HG03135 (cell line): ENCODE measurements around the gene MMRN2.
"Not testable (repeated sequence)": the region's sequence is repeated elsewhere in the genome, so short reads cannot be mapped to it uniquely, and the experiment has no call there.

ENCODE experiments used
- ATAC-seq: cut with Tn5 transposase; IDR thresholded peaks from one replicate; pipeline ENCODE4 v1.9.1; 2021; ENCODE audit warnings: mild to moderate bottlenecking, moderate library complexity; ENCODE audit not compliant: unreplicated experiment

The MMRN2 gene

GRCh38 chr10:86956195-86956847, 1.1 kb downstream of the MMRN2 start:
- ATAC-seq: no peak

DNA sequence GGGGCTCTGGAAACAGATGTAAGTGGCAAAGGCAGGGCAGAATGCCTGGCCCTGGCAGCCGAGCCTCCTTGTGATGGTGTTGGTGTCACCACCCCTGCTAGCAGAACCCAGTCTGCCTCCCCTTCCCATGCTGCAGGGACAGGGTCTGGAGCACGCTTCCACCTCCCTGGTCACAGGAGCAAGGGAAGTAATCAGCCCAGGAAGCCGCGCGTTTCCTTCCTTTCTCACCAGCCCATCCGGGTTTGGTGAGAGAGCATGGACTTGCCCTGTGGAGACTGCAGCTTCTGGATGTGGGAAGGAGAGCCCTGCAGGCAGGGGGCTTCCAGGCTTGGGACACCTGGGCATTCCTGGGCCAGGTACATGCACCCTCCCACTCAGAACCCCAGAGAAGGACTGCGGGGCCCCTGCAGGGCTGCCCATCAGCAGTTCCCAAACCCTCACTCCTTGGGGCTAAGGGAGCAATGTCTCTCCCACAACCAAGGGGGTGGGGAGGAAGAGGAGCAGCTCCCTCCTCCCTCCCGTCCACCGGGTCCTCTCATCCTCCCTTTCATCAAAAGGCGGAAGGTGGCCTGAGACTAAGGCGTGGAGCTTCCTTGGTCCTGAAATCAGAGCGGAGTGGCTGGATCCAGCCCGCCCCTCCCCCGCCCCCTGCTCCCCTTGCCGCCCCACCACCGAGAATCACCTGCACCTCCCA, 1.8 kb downstream of the MMRN2 start:
- ATAC-seq: no peak

DNA sequence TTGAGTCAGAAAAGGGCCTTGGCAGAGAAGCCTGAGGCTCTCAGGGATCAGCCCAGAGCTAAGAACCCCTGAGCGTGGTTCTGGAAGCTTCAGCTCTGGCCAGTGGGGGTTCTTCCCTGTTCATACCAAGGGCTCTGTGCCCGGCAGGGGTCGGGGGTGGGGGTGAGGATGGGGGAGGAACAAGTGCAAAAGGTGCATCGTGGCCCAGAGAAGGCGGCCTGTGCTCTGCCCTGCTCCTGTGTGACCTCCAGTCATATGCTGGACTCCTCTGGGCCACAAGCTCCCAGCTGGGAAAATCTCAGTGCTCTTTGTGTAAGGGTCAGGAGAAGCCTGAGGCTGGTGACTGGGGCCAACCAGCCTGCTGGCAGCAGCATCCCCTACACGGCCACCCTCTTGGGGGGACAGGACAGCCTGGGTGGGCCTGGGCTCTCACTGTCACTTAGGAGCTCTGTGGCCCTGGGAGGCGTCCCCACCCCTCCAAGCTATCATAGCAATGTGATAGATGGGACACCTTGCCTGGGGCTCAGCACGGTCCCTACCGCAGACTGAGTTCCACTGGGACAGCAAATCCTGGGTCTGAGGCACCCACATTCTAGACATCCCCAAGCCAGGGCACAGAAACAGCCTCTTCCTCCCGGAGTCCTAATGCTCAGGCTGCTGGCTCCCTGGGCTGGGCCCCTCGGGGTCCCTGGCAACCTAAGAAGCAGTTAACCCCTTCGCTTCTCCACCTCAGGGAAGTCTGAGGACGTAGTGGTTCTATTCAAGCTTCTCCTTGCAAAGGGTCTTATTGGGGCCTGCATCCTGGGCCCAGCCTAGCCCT, 2.5 kb downstream of the MMRN2 start:
- no peak for ATAC-seq

- no peak for ATAC-seq
These were observed 3.4 kb downstream of the MMRN2 start for GRCh38 chr10:86953747-86954680.

DNA sequence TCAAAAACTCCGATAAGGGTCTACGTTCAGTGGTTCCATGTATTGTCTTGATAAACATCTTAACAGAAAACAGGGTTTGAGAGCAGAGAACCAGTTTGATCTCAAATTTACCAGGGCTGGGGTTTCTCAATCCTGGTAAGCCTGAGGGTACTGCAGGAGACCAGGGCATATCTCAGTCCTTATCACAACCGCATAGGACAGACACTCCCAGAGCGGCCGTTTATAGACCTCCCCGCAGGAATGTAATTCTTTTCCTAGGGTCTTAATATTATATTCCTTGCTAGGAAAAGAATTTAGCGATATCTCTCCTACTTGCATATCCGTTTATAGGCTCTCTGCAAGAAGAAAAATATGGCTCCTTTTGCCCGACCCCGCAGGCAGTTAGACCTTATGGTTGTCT, 4.7 kb downstream of the MMRN2 start:
- ATAC-seq: not testable (repeated sequence)

DNA sequence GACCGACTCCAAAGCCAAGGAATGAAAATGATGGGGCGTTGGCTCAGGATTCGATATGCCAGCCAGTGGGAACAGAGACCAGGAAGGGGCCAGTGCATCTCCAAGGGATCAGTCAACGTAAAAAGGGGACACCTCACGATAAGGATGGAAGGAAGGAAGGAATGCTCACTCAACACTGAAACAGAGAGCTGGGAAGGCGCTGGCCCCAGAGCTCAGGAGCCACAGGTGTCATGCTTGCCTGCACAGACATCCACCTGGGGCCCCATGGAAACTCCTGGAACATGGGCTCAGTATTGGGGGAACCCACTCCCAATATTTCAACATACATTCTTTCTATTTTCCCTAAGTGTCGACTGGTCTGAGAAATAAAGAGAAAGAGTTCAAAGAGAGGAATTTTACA, 5.3 kb downstream of the MMRN2 start:
- ATAC-seq: no peak

DNA sequence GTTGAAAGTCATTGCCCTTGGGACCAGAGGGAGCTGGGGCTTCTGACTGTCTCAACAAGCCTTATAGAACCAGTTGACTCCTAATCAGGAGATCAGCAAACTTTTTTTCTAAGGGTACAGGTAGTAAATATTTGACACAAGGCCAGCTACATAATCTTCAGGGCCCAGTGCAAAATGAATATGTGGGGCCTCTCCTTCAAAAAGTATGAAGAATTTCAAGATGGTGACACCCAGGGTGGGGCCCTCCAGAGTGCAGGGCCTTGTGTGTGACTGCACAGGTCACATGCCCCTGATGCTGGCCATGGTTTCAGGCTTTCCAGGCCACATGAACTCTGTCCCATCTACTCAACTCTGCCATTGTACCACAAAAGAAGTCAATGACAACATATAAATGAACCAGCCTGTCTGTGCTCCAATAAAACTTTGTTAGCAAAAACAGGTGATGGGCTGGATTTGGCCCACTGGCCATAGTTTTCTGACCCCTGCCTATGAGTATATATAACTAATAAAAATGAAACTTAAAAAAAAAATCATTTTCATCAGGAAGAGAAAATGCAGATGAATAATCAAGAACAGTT, 6.1 kb downstream of the MMRN2 start:
- no peak for ATAC-seq

GRCh38 chr10:86950349-86950748, 7.1 kb downstream of the MMRN2 start:
- ATAC-seq: no peak

GRCh38 chr10:86947806-86948205, 9.6 kb downstream of the MMRN2 start:
- ATAC-seq: not testable (repeated sequence)

- no peak for ATAC-seq
These were observed 10.9 kb downstream of the MMRN2 start for GRCh38 chr10:86946213-86947155.

- no peak for ATAC-seq
These were observed 11.8 kb downstream of the MMRN2 start for GRCh38 chr10:86945361-86946212.

DNA sequence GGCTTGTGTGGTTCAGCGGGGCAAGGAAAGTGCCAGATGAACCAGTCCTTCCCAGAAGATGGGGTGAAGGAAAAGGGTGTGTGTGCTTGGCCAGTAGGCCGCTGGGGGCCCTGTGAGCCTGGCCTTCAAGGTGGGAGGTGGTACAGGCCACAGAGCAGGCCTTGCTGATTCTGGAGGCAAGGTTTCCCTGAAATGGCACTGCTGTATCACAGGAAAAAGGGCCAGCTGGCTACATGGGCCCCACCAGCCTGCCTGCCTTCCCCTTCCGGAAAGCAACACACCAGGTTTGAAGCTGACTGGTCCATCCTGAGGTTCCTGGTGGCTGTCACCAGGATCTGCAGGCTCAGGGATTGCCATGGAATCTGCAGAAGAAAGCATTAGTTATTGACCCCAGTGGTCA, 12.5 kb downstream of the MMRN2 start:
- no peak for ATAC-seq

DNA sequence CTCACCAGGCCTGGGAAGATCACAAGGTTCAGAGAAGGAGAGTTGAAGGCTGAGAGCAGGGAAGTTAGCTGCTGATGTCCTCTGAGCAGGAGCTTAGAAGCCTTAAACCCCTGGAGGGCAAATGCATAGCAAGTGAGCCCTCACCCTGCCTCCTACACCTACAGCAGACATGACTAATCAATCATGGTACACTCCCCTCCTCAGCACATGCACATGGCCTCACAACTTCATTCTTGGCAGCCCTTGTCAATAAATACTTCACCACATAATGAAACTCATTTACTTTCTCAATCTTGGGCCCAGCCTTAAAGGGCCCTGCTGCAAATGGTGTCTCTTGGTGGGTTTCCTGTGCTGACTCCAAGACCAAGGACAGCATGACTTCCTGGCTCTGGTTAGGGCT, 12.9 kb downstream of the MMRN2 start:
- ATAC-seq: no peak

- ATAC-seq: no peak
These were observed 13.4 kb downstream of the MMRN2 start for GRCh38 chr10:86944031-86944419.

- ATAC-seq: no peak
These were observed 13.9 kb downstream of the MMRN2 start for GRCh38 chr10:86943316-86944030.

DNA sequence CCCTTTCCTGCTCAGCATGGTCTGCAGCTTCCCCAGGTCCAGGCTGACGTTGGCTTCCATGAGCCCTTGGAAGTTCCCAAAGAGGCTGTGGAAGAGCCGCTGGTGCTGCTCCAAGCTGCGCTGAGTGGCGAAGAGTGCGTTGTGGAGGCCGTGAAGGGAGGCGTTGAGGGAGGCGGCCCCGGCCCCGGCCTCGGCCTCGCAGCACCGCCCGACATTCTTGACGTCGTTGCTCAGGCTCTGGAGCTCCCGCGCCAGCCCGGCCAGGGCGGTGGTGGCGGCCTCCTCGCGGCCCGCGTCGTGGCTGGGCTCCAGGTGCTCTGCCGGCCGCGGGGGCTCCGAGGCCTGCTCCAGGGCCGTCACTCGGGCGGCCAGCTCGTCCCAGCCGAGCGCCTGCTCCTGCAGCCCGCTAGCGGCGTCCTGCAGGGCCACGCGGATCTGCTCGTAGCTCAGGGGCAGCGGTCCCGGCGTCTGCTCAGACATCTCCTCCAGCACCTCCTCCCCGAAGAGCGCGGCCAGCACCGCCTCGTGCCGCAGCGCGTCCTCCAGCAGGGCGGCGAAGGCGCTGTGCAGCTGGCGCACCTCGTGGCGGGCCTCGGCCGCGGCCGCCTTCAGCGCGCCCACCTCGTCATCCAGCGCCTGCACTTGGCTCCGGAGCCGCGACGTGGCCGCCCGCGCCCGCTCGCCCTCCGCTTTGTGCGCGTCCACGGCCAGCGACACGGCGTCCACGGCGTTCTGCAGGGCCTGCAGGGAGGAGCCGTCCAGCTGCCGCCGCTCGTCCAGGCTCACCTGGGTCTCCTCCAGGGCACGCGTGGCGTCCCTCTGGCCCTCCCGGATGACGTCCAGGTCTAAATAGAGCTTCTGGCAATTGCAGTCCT, 14.7 kb downstream of the MMRN2 start:
- no peak for ATAC-seq

DNA sequence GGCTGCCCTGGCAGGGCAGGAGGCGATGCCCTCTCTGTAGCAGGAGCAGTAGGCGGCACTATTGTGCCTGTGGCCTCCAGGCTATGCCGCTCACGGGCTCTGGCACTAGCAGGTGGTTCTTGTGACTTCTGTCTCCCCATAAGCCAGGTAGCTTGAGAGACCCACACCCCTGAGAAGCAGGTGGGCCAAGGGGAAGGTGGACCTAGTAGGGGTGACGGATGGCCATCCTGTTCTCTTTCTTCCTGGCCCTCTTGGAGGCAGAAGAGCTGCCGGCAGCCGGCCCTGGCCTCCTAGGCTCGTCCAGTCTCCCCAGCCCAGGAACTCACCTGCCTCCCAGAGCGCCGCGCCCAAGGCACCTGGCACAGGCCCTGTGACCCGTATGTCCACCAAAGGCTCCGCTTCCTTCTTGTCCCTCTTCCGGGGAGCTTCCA, 15.4 kb downstream of the MMRN2 start:
- no peak for ATAC-seq
